SK-N-SH treated with all-trans-retinoic acid at 6 μM for 48 hours (cell line): ENCODE measurements around the gene SAMD10.

Experiments used
- ATAC-seq: fragments of 200-7000 bp; cut with Tn5 transposase; 3 replicates; pipeline ENCODE4 v1.9.1; 2020; ENCODE audit warnings: mild to moderate bottlenecking, moderate library complexity
- ARNTL ChIP-seq: fragments of 450-650 bp; formaldehyde crosslinking; IDR thresholded peaks from 2 replicates; pipeline ENCODE4 v1.5.0; 2020; ENCODE audit warnings: low read depth, mild to moderate bottlenecking, moderate library complexity, borderline replicate concordance
- CREB5 ChIP-seq: fragments of 250-450 bp; sonication (Bioruptor Pico); IDR thresholded peaks from 2 replicates; pipeline ENCODE4 v1.5.1; 2020; ENCODE audit warnings: low read depth, mild to moderate bottlenecking, moderate library complexity
- CSDC2 ChIP-seq: fragments of 250-450 bp; sonication (Bioruptor Pico); IDR thresholded peaks from 2 replicates; pipeline ENCODE4 v1.5.0; 2020; ENCODE audit warnings: mild to moderate bottlenecking, moderate library complexity
- CSRNP3 ChIP-seq: fragments of 250-450 bp; sonication (Bioruptor Pico); IDR thresholded peaks from 2 replicates; pipeline ENCODE4 v1.5.1; 2021; ENCODE audit warnings: mild to moderate bottlenecking, moderate library complexity
- ESRRG ChIP-seq: fragments of 250-450 bp; sonication (Bioruptor Pico); IDR thresholded peaks from 2 replicates; pipeline ENCODE4 v1.6.1; 2021; ENCODE audit warnings: mild to moderate bottlenecking
- ISL1 ChIP-seq: fragments of 250-450 bp; sonication (Bioruptor Pico); IDR thresholded peaks from 2 replicates; pipeline ENCODE4 v2.1.2; 2022; ENCODE audit warnings: mild to moderate bottlenecking, moderate library complexity
- OSR1 ChIP-seq: fragments of 250-450 bp; sonication (Bioruptor Pico); IDR thresholded peaks from 2 replicates; pipeline ENCODE4 v1.8.0; 2022; ENCODE audit warnings: moderate library complexity, mild to moderate bottlenecking, inconsistent platforms
- POU6F1 ChIP-seq: fragments of 250-450 bp; sonication (Bioruptor Pico); IDR thresholded peaks from 2 replicates; pipeline ENCODE4 v1.8.0; 2021; ENCODE audit warnings: low read depth, mild to moderate bottlenecking, moderate library complexity, borderline replicate concordance
- PPARA ChIP-seq: fragments of 250-450 bp; sonication (Bioruptor Pico); IDR thresholded peaks from 2 replicates; pipeline ENCODE4 v1.5.0; 2020; ENCODE audit warnings: mild to moderate bottlenecking, borderline replicate concordance
- RARB ChIP-seq: fragments of 250-450 bp; sonication (Bioruptor Pico); IDR thresholded peaks from 2 replicates; pipeline ENCODE4 v1.8.0; 2021; ENCODE audit warnings: mild to moderate bottlenecking, moderate library complexity
- SNAI2 ChIP-seq: fragments of 250-450 bp; sonication (Bioruptor Pico); IDR thresholded peaks from 2 replicates; pipeline ENCODE4 v1.5.0; 2020; ENCODE audit warnings: mild to moderate bottlenecking, moderate library complexity
- TCF4 ChIP-seq: fragments of 250-450 bp; sonication (Bioruptor Pico); IDR thresholded peaks from 2 replicates; pipeline ENCODE4 v1.8.0; 2021; ENCODE audit warnings: mild to moderate bottlenecking, moderate library complexity, borderline replicate concordance
- TOX ChIP-seq: fragments of 250-450 bp; sonication (Bioruptor Pico); IDR thresholded peaks from 2 replicates; pipeline ENCODE4 v1.8.0; 2021; ENCODE audit warnings: mild to moderate bottlenecking, moderate library complexity, borderline replicate concordance
- TSHZ2 ChIP-seq: fragments of 250-450 bp; sonication (Bioruptor Pico); IDR thresholded peaks from 2 replicates; pipeline ENCODE4 v1.5.0; 2020; ENCODE audit warnings: mild to moderate bottlenecking, moderate library complexity
- ZC3H10 ChIP-seq: fragments of 250-450 bp; sonication (Bioruptor Pico); IDR thresholded peaks from 2 replicates; pipeline ENCODE4 v1.5.1; 2021; ENCODE audit warnings: mild to moderate bottlenecking, moderate library complexity
- ZFP3 ChIP-seq: fragments of 250-450 bp; sonication (Bioruptor Pico); IDR thresholded peaks from 2 replicates; pipeline ENCODE4 v1.5.0; 2020; ENCODE audit warnings: mild to moderate bottlenecking, moderate library complexity
- ZFP30 ChIP-seq: fragments of 450-650 bp; formaldehyde crosslinking; IDR thresholded peaks from 2 replicates; pipeline ENCODE4 v1.5.0; 2022; ENCODE audit warnings: mild to moderate bottlenecking, moderate library complexity
- ZNF565 ChIP-seq: fragments of 450-650 bp; formaldehyde crosslinking; conservative IDR thresholded peaks from 2 replicates; pipeline ENCODE4 v1.5.0; 2020; ENCODE audit warnings: low read depth, mild to moderate bottlenecking, moderate library complexity
- ZNF70 ChIP-seq: fragments of 450-650 bp; formaldehyde crosslinking; IDR thresholded peaks from 2 replicates; pipeline ENCODE4 v1.5.0; 2020; ENCODE audit warnings: mild to moderate bottlenecking, moderate library complexity
- ZNF8 ChIP-seq: fragments of 450-650 bp; formaldehyde crosslinking; IDR thresholded peaks from 2 replicates; pipeline ENCODE4 v1.5.0; 2020; ENCODE audit warnings: mild to moderate bottlenecking, moderate library complexity
- TF ChIP-seq, protein P1 (sequence below): fragments of 250-450 bp; sonication (Bioruptor Pico); IDR thresholded peaks from 2 replicates; pipeline ENCODE4 v1.8.0; 2020; ENCODE audit warnings: mild to moderate bottlenecking, moderate library complexity, borderline replicate concordance

SAMD10 gene

DNA sequence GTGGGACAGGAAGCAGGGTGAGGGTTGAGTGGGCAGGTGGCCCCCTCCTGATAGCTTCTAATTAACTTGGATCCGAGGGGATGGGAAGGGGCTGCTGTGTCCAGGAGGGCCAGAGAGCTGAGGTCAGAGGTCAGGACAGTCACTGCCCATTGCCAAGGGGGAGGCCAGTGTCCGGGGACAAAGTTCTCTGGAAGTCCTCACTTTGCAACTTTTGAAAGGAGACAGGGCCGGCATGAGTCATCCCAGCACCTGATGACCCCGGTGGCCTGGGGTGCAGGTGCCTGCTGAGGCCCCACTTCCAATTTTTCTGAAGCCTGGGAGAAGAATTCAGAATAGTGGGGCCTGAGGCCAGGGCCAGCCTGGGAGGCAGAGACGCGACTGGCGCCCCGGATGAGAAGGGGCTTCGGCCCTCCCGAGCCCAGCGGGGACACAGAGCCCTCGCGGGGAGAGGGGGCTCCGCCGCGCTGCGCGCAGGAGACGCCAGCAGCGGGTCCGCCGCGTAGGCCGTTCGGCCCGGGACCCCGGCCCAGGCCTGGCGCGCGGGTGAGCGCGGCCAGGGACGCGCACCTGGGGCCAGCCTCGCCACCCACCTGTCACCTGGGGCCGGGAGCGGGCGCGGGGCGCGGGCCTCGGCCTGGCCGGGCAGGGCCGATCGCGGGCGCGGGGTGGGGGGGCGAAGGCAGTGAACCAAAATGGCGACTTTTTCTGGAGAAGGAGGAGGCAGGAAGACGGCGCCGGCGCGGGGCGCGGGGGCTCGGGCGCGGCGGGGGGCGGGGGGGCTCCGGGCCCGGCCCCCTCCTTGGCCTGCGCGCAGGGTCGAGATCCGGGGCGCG is 10.3 kb downstream of the SAMD10 start (continued):
- TF ChIP-seq CSRNP3 (no peak), TCF4 (CRISPR knock-in tag) (no peak), CSDC2 (CRISPR knock-in tag) (no peak)

DNA sequence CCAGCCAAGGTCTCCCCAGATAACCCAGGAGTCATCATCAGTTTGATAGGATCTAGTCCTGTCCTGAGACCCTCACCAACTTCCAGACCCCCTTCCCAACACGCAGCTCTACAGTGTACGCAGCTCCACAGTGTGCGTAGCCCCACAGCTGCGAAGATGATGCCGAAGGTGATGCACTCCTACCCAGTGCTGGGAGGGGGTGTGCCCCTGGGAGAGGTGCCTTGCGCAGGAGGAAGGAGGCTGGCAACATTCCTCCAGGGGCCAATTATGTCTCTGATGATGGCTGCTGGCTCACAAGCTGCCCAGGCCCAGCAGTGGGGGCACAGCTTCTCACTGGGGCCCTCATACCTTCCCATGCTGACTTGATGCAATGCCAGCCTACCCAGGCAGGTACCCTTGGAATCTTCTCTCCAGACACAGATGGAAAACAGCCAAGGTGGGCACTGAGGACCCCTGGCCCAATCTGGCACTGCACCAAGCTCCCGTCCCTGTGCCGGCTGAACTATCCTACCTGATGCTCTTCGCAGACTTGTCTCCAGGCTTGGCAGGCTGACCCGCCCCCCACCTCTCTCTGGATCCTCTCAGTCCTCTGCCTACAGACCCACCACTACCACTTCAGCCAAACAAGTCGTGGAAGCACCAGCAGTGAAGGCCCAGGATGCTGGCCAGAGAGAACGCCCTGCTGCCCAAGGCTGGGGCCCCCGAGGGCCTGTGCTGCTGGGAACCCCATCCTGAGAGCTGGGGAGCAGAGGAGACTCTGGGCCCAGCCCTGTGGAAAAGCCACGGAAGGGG is 11.1 kb downstream of the SAMD10 start:
- TF ChIP-seq RARB (no peak), CSDC2 (CRISPR knock-in tag) (no peak), ARNTL (CRISPR knock-in tag) (no peak), TSHZ2 (CRISPR knock-in tag) (no peak), ESRRG (no peak), ZNF8 (CRISPR knock-in tag) (no peak), OSR1 (CRISPR knock-in tag) (no peak), POU6F1 (no peak), ZNF70 (CRISPR knock-in tag) (no peak), ZFP3 (CRISPR knock-in tag) (no peak), ZC3H10 (no peak), TCF4 (CRISPR knock-in tag) (no peak), PPARA (no peak), SNAI2 (no peak), ZFP30 (CRISPR knock-in tag) (no peak)
- TF ChIP-seq, protein P1, sequence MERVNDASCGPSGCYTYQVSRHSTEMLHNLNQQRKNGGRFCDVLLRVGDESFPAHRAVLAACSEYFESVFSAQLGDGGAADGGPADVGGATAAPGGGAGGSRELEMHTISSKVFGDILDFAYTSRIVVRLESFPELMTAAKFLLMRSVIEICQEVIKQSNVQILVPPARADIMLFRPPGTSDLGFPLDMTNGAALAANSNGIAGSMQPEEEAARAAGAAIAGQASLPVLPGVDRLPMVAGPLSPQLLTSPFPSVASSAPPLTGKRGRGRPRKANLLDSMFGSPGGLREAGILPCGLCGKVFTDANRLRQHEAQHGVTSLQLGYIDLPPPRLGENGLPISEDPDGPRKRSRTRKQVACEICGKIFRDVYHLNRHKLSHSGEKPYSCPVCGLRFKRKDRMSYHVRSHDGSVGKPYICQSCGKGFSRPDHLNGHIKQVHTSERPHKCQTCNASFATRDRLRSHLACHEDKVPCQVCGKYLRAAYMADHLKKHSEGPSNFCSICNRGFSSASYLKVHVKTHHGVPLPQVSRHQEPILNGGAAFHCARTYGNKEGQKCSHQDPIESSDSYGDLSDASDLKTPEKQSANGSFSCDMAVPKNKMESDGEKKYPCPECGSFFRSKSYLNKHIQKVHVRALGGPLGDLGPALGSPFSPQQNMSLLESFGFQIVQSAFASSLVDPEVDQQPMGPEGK (CRISPR knock-in tag), result no peak
- no peak for ATAC-seq

- no peak for ATAC-seq
- no peak for TF ChIP-seq ZNF565 (CRISPR knock-in tag)
- no peak for TF ChIP-seq TSHZ2 (CRISPR knock-in tag)
- no peak for TF ChIP-seq PPARA
- TF ChIP-seq RARB, result no peak
- no peak for TF ChIP-seq ISL1
- no peak for TF ChIP-seq TOX (CRISPR knock-in tag)
- no peak for TF ChIP-seq ZC3H10
- no peak for TF ChIP-seq ZFP30 (CRISPR knock-in tag)
- TF ChIP-seq CSRNP3, result no peak
- no peak for TF ChIP-seq ARNTL (CRISPR knock-in tag)
- TF ChIP-seq CREB5 (CRISPR knock-in tag), result no peak
These were observed 11.9 kb downstream of the SAMD10 start for GRCh38 chr20:63967330-63968135.
